Activated B cell treated with CpG ODN at 0.5 μM for 24 hours (primary cell): ENCODE measurements around the gene DYDC1. TPM values are rescaled to one million over a fixed set of nuclear protein-coding genes. Genes with fewer than 3 reads are reported as not detected.
"Not testable (repeated sequence)": the region's sequence is repeated elsewhere in the genome, so short reads cannot be mapped to it uniquely, and the experiment has no call there.

Experiments
- ATAC-seq: fragments of 200-7000 bp; cut with Tn5 transposase; one replicate; pipeline ENCODE4 v1.10.0; 2021; ENCODE audit warnings: low read depth, mild to moderate bottlenecking, moderate library complexity
- CTCF ChIA-PET: fragments of 350-600 bp; sonication (Branson Sonifier 250); formaldehyde crosslinking; loops from one replicate; lab custom pipeline; 2021; ENCODE audit warnings: antibody characterized with exemption; lab: Charles Lee
- POLR2A ChIA-PET: fragments of 350-600 bp; sonication (Branson Sonifier 250); formaldehyde crosslinking; loops from one replicate; lab custom pipeline; 2021; ENCODE audit warnings: antibody characterized with exemption; lab: Charles Lee
- DNase-seq: peaks from one replicate; pipeline ENCODE4 v3.0.0; 2022
- H3K27ac Mint-ChIP-seq: one replicate; pipeline ENCODE4 v1.8.0; 2020; ENCODE audit warnings: mixed read lengths
- H3K27me3 Mint-ChIP-seq: one replicate; pipeline ENCODE4 v1.8.0; 2021; ENCODE audit warnings: mixed read lengths
- H3K36me3 Mint-ChIP-seq: one replicate; pipeline ENCODE4 v1.8.0; 2021; ENCODE audit warnings: low read depth, mixed read lengths
- H3K4me1 Mint-ChIP-seq: one replicate; pipeline ENCODE4 v1.8.0; 2021; ENCODE audit warnings: mixed read lengths
- H3K4me3 Mint-ChIP-seq: one replicate; pipeline ENCODE4 v1.8.0; 2020; ENCODE audit warnings: mild to moderate bottlenecking, mixed read lengths
- H3K9me3 Mint-ChIP-seq: one replicate; pipeline ENCODE4 v1.8.0; 2020; ENCODE audit warnings: mixed read lengths
- intact Hi-C: fragments of 100-400 bp; cut with micrococcal nuclease; formaldehyde crosslinking; loops from one replicate; pipeline ENCODE4 v1.15.1; 2024
- total RNA-seq: library from RNA; stranded (reverse); gene quantifications from 2 replicates; pipeline ENCODE4 v1.2.3, GENCODE V29; 2022
- TF ChIP-seq, protein P1 (sequence below): fragments of 200-600 bp; IDR thresholded peaks from one replicate; pipeline ENCODE4 v1.8.0; 2022; ENCODE audit warnings: antibody characterized with exemption, mild to moderate bottlenecking

Gene DYDC1
- total RNA-seq, 1 donor from 2014 or later, result not detected

DNA sequence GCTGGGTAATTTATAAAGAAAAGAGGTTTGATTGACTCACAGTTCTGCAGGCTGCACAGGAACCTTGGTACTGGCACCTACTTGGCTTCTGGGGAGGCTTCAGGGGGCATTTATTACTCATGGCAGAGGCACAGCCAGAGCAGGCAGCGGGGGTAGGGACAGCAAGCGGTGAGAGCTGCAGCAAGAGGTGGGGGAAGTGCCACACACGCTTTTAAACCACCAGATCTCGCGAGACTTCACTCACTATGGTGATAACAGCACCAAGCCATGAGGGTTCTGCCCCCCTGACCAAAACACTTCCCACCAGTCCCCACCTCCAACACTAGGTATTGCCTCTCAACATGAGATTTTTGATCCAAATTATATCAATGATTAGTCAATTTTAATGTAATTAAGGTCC, 43.0 kb downstream of the DYDC1 start:
- Mint-ChIP-seq H3K4me1 (peaks cover 2% of the 10 kb centered on the region), H3K36me3 (no peaks in the 10 kb centered on the region), H3K4me3 (no peak overlapping the region), H3K27me3 (peaks cover 6% of the 10 kb centered on the region), H3K27ac (no peak overlapping the region), H3K9me3 (no peaks in the 10 kb centered on the region)
- TF ChIP-seq, protein P1, sequence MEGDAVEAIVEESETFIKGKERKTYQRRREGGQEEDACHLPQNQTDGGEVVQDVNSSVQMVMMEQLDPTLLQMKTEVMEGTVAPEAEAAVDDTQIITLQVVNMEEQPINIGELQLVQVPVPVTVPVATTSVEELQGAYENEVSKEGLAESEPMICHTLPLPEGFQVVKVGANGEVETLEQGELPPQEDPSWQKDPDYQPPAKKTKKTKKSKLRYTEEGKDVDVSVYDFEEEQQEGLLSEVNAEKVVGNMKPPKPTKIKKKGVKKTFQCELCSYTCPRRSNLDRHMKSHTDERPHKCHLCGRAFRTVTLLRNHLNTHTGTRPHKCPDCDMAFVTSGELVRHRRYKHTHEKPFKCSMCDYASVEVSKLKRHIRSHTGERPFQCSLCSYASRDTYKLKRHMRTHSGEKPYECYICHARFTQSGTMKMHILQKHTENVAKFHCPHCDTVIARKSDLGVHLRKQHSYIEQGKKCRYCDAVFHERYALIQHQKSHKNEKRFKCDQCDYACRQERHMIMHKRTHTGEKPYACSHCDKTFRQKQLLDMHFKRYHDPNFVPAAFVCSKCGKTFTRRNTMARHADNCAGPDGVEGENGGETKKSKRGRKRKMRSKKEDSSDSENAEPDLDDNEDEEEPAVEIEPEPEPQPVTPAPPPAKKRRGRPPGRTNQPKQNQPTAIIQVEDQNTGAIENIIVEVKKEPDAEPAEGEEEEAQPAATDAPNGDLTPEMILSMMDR, result no peak
- DNase-seq (no peak), ATAC-seq (no peak)
- ChIA-PET CTCF (no interaction called here), POLR2A (no interaction called here)
- intact Hi-C loops, result no loop called here

DNA sequence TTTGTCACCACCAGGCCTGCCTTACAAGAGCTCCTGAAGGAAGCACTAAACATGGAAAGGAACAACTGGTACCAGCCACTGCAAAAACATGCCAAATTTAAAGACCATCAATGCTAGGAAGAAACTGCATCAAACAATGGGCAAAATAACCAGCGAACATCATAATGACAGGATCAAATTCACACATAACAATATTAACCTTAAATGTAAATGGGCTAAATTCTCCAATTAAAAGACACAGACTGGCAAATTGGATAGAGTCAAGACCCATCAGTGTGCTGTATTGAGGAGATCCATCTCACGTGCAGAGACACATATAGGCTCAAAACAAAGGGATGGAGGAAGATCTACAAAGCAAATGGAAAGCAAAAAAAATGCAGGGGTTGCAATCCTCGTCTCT, 50.6 kb downstream of the DYDC1 start:
- H3K4me1 Mint-ChIP-seq, intact Hi-C loops, ATAC-seq, H3K4me3 Mint-ChIP-seq, H3K27ac Mint-ChIP-seq, H3K36me3 Mint-ChIP-seq, CTCF ChIA-PET, DNase-seq, POLR2A ChIA-PET: not testable (repeated sequence)
- peaks cover 15% of the 10 kb centered on the region for H3K9me3 Mint-ChIP-seq
- H3K27me3 Mint-ChIP-seq, result peaks cover 11% of the 10 kb centered on the region

DNA sequence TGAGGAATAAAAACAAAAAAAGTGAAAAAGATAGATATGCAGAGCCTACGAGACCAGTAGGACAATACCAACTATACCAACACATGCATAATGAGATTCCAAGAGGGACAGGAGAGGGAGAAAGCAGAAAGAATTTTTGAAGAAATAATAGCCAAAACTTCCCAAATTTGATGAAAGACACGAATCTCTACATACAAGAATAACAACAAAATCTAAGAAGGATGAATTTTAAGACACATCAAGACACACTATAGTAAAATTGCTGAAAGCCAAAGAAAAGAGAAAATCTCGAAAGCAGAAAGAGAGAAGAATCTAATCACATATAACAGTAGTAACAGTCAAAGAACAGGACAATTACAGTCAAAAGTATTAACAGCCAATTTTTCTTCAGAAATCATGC, 59.6 kb downstream of the DYDC1 start:
- POLR2A ChIA-PET, result no interaction called here
- ATAC-seq, result no peak
- peaks cover 12% of the 10 kb centered on the region for H3K9me3 Mint-ChIP-seq

DNA sequence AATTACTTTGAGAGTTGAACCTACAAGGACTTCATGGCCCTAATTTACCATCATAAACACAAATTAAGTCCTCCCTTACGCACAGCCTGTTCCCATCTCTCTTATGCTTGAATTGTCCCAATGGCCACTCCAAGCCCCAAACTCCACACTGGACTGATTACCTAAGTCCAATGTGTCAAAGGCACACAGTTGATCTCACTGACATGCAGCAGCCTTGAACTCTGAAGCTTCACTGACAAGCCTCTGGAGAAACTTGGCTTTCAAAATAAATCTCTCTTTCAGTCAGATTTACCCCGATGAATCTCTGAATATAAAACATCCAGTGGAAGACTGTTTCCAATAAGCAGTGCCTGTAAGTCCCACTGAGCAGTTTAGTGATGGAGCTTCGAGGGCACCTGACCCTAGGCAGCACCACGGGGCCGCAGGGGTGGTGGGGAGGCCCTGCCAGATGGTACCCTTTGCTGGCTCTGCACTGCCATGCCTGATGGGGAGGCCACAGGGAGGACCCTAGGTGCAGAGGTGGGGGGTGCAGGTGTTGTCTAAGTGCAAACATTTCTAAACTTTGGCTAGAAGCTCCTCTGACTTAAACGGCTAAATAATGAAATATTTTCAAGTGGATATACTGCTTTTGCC, 63.8 kb downstream of the DYDC1 start:
- CTCF ChIA-PET, result no interaction called here
- Mint-ChIP-seq H3K27me3 (peaks cover 14% of the 10 kb centered on the region), H3K9me3 (peaks cover 5% of the 10 kb centered on the region), H3K27ac (no peak overlapping the region), H3K4me1 (no peaks in the 10 kb centered on the region), H3K36me3 (no peaks in the 10 kb centered on the region), H3K4me3 (no peak overlapping the region)
- TF ChIP-seq, protein P1, result no peak
- POLR2A ChIA-PET, result no interaction called here
- DNase-seq (no peak), ATAC-seq (no peak)
- intact Hi-C loops, result no loop called here

More for the DNA sequence above, 59.6 kb downstream of the DYDC1 start:
- Mint-ChIP-seq H3K36me3 (no peaks in the 10 kb centered on the region), H3K27ac (no peak overlapping the region), H3K27me3 (no peaks in the 10 kb centered on the region), H3K4me1 (no peaks in the 10 kb centered on the region), H3K4me3 (no peak overlapping the region)
- intact Hi-C loops, result no loop called here
- no peak for DNase-seq
- TF ChIP-seq, protein P1, result no peak
- CTCF ChIA-PET, result no interaction called here

DNA sequence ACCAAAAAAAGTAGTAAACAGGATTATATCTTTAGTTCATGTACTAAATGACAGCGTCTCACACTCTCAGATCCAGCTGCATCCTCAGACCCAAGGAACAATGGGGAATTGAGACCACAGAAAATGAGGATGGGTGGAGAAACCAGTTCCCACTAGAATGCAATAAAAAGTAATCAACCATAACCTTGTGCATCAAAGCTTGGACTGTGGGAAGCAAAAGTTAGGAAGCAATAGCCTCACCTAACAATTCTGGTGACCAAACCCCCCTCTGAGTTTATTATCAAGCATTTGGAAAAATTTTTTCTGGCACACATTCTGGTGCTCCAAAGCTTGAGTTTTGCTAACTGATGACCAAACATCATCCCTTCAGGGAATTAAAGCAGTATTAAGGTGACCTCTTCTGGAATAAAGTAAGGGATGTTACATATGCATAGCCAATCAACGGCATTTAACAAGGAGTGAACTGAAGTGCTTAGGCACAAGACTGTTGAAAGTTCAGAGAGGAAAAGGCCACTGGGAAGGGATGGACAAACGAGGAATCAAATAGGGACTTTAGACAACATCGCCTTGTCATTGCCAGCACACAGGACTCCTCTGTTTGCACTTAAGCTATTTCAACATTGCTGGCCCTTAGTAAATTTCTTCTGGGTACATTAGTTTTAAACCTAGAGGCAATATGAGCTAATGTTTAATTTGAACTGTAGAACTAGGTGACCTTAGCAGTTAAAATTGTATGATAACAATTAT, 65.9 kb downstream of the DYDC1 start:
- H3K4me1 Mint-ChIP-seq, result no peaks in the 10 kb centered on the region
- TF ChIP-seq, protein P1, result no peak
- ChIA-PET POLR2A (no interaction called here), CTCF (no interaction called here)
- intact Hi-C loops, result no loop called here
- H3K27me3 Mint-ChIP-seq, result peaks cover 14% of the 10 kb centered on the region
- ATAC-seq, result no peak
- DNase-seq, result no peak
- H3K27ac Mint-ChIP-seq, result no peak overlapping the region
- no peak overlapping the region for H3K4me3 Mint-ChIP-seq
- H3K9me3 Mint-ChIP-seq, result no peaks in the 10 kb centered on the region
- H3K36me3 Mint-ChIP-seq, result no peaks in the 10 kb centered on the region
